ENCODE data around the gene MAST3. TPM values are rescaled to one million over a fixed set of nuclear protein-coding genes. Genes with fewer than 3 reads are reported as not detected.
A peak's percentile ranks its signal among the peaks of the same experiment; 100 is the strongest.

MAST3 gene
- total and polyA plus RNA-seq, 2 donors (not counting 3 experiments of a cell fraction or from before 2014, with no cell fraction given) = 1.5 to 2.7 TPM

DNA sequence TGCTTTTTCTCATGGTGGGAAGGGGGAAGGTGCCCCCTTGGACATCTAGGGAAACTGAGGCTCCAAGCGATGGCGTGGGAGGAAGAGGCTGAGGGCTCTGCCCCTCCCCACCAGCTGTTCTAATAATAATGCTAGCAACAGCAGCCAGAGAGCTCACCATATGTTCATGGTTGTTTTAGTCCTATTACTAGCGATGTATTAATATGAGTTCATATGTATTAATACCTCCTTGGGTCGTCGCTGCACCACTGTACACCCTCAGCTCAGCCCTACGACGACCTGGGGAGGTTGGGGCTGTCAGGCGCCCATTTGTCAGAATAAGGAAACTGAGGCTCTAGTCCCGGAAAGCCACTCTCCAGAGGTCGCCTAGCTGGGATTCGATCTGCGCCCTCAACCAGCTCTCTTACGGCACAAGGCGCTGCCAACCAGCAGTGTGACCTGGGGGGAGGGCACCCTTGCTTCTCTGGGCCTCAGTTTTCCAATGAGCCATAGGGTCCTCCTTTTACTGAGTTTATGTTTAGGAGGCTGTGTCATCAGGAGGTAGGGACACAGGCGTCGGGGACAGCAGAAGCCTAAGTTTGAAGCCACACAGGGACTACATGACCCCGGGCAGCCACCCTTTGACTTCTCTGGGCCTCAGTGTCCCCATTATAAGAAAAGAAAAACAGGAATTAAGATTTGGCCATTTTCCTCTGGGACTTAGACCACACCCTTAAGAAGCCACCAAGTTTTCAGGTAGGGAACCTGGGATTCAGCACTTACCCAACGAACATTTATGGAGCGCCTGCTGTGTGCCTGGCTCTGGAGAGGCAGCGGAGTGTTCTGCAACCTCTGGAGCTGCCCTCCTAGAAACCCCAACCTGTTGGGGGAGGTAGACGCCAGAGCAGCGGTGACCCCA, 664 bp downstream of the MAST3 start:
- intact Hi-C loops (cut with micrococcal nuclease) = no loop called here
- DNase-seq (ENCODE audit: low read depth, low spot score) = no peak
- Histone ChIP-seq H3K27me3 (ENCODE audit: control insufficient read depth in 2 of 2, insufficient read depth in 2 of 2, low read length in 2 of 2) (peaks cover 19 to 20% of the 10 kb centered on the region in 2 experiments), H3K9me1 (replicated peaks; ENCODE audit: control insufficient read depth, extremely low read depth, insufficient read depth, low read length) (no peaks in the 10 kb centered on the region), H3K4me3 (replicated peaks in 1 of 3; ENCODE audit: insufficient read depth in 1 of 3, low read depth in 1 of 3, low read length in 3 of 3) (peak overlapping the region; percentile 24 to 54 (median 28)), H4K20me1 (replicated peaks; ENCODE audit: control insufficient read depth, extremely low read depth, insufficient read depth, low read length) (no peaks in the 10 kb centered on the region), H3K9me3 (replicated peaks; ENCODE audit: control insufficient read depth, insufficient read depth, low read length) (no peaks in the 10 kb centered on the region), H3K9ac (replicated peaks; ENCODE audit: extremely low read depth, insufficient read depth, low read length) (peak overlapping the region; percentile 38), H3K4me2 (ENCODE audit: insufficient read depth, low read length) (peak overlapping the region; percentile 88), H2AFZ (ENCODE audit: low read depth, low read length) (peak overlapping the region; percentile 89), H3K4me1 (ENCODE audit: control insufficient read depth, extremely low read depth, insufficient read depth, low read length) (peaks cover 5% of the 10 kb centered on the region), H3K36me3 (ENCODE audit: control insufficient read depth in 2 of 2, extremely low read depth in 1 of 2, insufficient read depth in 2 of 2, low read length in 2 of 2) (no peaks in the 10 kb centered on the region), H3K27ac (ENCODE audit: insufficient read depth, low read depth, low read length) (no peak overlapping the region), H3K79me2 (ENCODE audit: control insufficient read depth, insufficient read depth, low read length) (no peaks in the 10 kb centered on the region)
- TF ChIP-seq FOS (IDR thresholded peaks at IDR 0.05; ENCODE audit: borderline replicate concordance, insufficient read depth, low read length) (no peak), EZH2 (IDR thresholded peaks at IDR 0.05; ENCODE audit: borderline replicate concordance, low read depth, low read length, severe bottlenecking) (peak; percentile 65)
- dilution Hi-C loops (cut with MboI; ENCODE audit: extremely low pct_ligation_motif_present, low sequenced_read_pairs) = no loop called here
- FAIRE-seq = peak; percentile 8
- ChIA-PET POLR2A (interaction anchor here (0.6 kb wide), 1 partner anchor 170 kb away, joined by 5 read pairs; no protein-coding TSS in a partner anchor), CTCF (interaction anchor here (1.0 to 5.3 kb wide), 2 partner anchors 15 to 33 kb away, joined by 3 to 22 read pairs; no protein-coding TSS in a partner anchor)
- no TSS peak for BruUV-seq (replicated peaks)

DNA sequence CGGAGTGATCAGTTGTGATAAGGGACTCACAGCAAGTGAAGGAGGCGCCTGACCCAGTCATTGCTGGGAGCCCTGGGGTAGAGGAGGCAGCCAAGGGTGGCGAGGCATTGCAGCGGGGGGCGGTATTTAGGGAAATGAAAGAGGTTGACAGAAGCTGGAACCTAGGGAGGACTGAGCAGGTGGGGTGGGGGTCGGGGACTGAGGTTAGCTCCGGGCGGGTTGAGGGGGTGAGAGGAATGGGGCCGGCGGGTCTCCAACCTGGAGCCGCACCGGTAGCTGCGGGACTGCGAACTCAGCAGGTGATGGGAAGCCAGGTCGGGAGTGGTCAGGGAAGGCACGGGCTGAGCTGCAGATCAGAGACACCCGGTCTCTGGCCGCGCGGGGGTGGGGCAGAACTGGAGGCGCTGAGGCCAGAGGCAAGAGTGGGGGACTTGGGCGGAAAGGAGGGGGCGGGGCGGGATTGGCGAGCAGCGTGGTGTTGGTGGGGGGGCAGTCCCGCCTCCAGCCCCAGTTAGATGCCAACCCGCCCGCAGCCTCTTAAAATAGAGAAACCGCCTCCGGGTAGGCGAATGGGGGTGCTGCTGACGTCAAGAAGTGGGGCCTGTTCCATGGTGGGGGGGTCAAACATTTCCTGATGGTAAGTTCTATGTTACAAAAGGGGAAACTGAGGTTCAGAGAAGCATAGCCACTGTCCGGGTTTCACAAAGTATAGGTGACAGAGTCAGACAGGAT, 1.5 kb downstream of the MAST3 start:
- DNase-seq (ENCODE audit: low read depth, low spot score) (no peak), FAIRE-seq (no peak)
- no peak overlapping the region for H3K4me2 ChIP-seq (ENCODE audit: insufficient read depth, low read length)
- intact Hi-C loops (cut with micrococcal nuclease) = no loop called here
- H3K9me3 ChIP-seq (replicated peaks; ENCODE audit: control insufficient read depth, insufficient read depth, low read length) = no peaks in the 10 kb centered on the region
- no peak overlapping the region for H3K4me3 ChIP-seq (replicated peaks in 1 of 3; ENCODE audit: insufficient read depth in 1 of 3, low read depth in 1 of 3, low read length in 3 of 3)
- no peaks in the 10 kb centered on the region for H3K36me3 ChIP-seq (ENCODE audit: control insufficient read depth in 2 of 2, extremely low read depth in 1 of 2, insufficient read depth in 2 of 2, low read length in 2 of 2)
- H3K79me2 ChIP-seq (ENCODE audit: control insufficient read depth, insufficient read depth, low read length) = no peaks in the 10 kb centered on the region
- no peak overlapping the region for H3K27ac ChIP-seq (ENCODE audit: insufficient read depth, low read depth, low read length)
- H3K27me3 ChIP-seq (ENCODE audit: control insufficient read depth in 2 of 2, insufficient read depth in 2 of 2, low read length in 2 of 2) = peaks cover 16 to 20% of the 10 kb centered on the region in 2 experiments
- TF ChIP-seq EZH2 (IDR thresholded peaks at IDR 0.05; ENCODE audit: borderline replicate concordance, low read depth, low read length, severe bottlenecking) (peak; percentile 41), FOS (IDR thresholded peaks at IDR 0.05; ENCODE audit: borderline replicate concordance, insufficient read depth, low read length) (no peak)
- no TSS peak for BruUV-seq (replicated peaks)
- dilution Hi-C loops (cut with MboI; ENCODE audit: extremely low pct_ligation_motif_present, low sequenced_read_pairs) = no loop called here
- ChIA-PET POLR2A (no interaction called here), CTCF (interaction anchor here (0.6 to 5.3 kb wide), 2 partner anchors 12 to 14 kb away, joined by 3 to 22 read pairs; no protein-coding TSS in a partner anchor)
- H2AFZ ChIP-seq (ENCODE audit: low read depth, low read length) = no peak overlapping the region
- H3K4me1 ChIP-seq (ENCODE audit: control insufficient read depth, extremely low read depth, insufficient read depth, low read length) = peaks cover 5% of the 10 kb centered on the region
- H3K9me1 ChIP-seq (replicated peaks; ENCODE audit: control insufficient read depth, extremely low read depth, insufficient read depth, low read length) = no peaks in the 10 kb centered on the region
- H4K20me1 ChIP-seq (replicated peaks; ENCODE audit: control insufficient read depth, extremely low read depth, insufficient read depth, low read length) = no peaks in the 10 kb centered on the region
- no peak overlapping the region for H3K9ac ChIP-seq (replicated peaks; ENCODE audit: extremely low read depth, insufficient read depth, low read length)

Data from endothelial cell of umbilical vein (primary cell).